ENCODE measurements around the gene CHI3L1.

GRCh38 chr1:203187304-203187685 lies 791 bp upstream of the CHI3L1 start:
- no peak for TF ChIP-seq CTCF (IDR thresholded peaks at IDR 0.05)
- no peak for TF ChIP-seq POLR2A (IDR thresholded peaks at IDR 0.05)
